GM12878 (cell line): ENCODE data around the gene ANK2. TPM values are rescaled to one million over a fixed set of nuclear protein-coding genes. Genes with fewer than 3 reads are reported as not detected.

Source experiments
- ATAC-seq: fragments of 200-7000 bp; cut with Tn5 transposase; 3 replicates; pipeline ENCODE4 v1.9.1; 2020; ENCODE audit warnings: mild to moderate bottlenecking, moderate library complexity
- Bru-seq: library from RNA; stranded (reverse); fragments of 400-500 nt; gene quantifications from one replicate; lab custom pipeline; 2021; lab: Mats Ljungman, UMichigan
- BruChase-seq, 2 experiments: library from RNA; stranded (reverse); fragments of 400-500 nt; gene quantifications; one replicate each; lab custom pipeline; 2021; lab: Mats Ljungman, UMichigan
- BruUV-seq: library from RNA; stranded (reverse); fragments of 400-500 nt; replicated peaks from 2 replicates; lab custom pipeline; 2021; lab: Mats Ljungman, UMichigan
- CTCF ChIA-PET: fragments of 300-600 bp; sonication (Branson Sonifier 250); formaldehyde crosslinking; extraction: SDS; loops from one replicate; lab custom pipeline; 2021; ENCODE audit warnings: inconsistent platforms; lab: Yijun Ruan, JAX
- POLR2A ChIA-PET: fragments of 350-600 bp; formaldehyde crosslinking; extraction: SDS; loops from one replicate; lab custom pipeline; 2021; ENCODE audit warnings: inconsistent platforms; lab: Charles Lee
- RAD21 ChIA-PET: fragments of 300-600 bp; sonication (Branson Sonifier 250); formaldehyde crosslinking; loops from one replicate; lab custom pipeline; 2023; ENCODE audit warnings: antibody characterized with exemption; ENCODE audit not compliant: unreplicated experiment; lab: Charles Lee
- SMC1A ChIA-PET: fragments of 300-600 bp; sonication (Branson Sonifier 250); formaldehyde crosslinking; loops from one replicate; lab custom pipeline; 2023; ENCODE audit not compliant: unreplicated experiment, uncharacterized antibody; lab: Charles Lee
- DNase-seq: peaks from one replicate; pipeline ENCODE4 v3.0.0-alpha.2; 2011; ENCODE audit warnings: low read depth, low spot score
- FAIRE-seq: peaks from 3 replicates; lab custom pipeline; 2011; peaks lifted over from hg19 to GRCh38; lab: Jason Lieb, UNC
- H2AFZ ChIP-seq: 2 replicates; pipeline ENCODE4 v1.6.0; 2011; ENCODE audit warnings: low read depth, low read length, control low read depth; ENCODE audit not compliant: control insufficient read depth
- H3K27ac ChIP-seq: 2 replicates; pipeline ENCODE4 v1.5.1; 2011; ENCODE audit warnings: control low read depth; ENCODE audit not compliant: control insufficient read depth, insufficient read depth
- H3K27me3 ChIP-seq, 2 experiments: replicated peaks in 1 of 2; 2 replicates each; pipeline versions ENCODE4 v1.6.0 to v1.6.1; 2011; ENCODE audit warnings: low read length in 1 of 2; ENCODE audit not compliant: control insufficient read depth in 2 of 2, insufficient read depth in 2 of 2
- H3K36me3 ChIP-seq, 2 experiments: 2 replicates each; pipeline ENCODE4 v1.5.1; 2011; ENCODE audit warnings: low read length in 1 of 2; ENCODE audit not compliant: control insufficient read depth in 2 of 2, insufficient read depth in 2 of 2
- H3K4me1 ChIP-seq: 2 replicates; pipeline ENCODE4 v1.6.1; 2011; ENCODE audit warnings: mild to moderate bottlenecking, low read length, moderate library complexity, mixed read lengths; ENCODE audit not compliant: control insufficient read depth, insufficient read depth
- H3K4me2 ChIP-seq: 2 replicates; pipeline ENCODE4 v1.6.0; 2011; ENCODE audit warnings: control low read depth; ENCODE audit not compliant: control insufficient read depth, insufficient read depth
- H3K4me3 ChIP-seq: fragments of 200-600 bp; sonication (generic); 2 replicates; pipeline ENCODE4 v1.5.1; 2016
- H3K79me2 ChIP-seq: 2 replicates; pipeline ENCODE4 v1.6.0; 2011; ENCODE audit warnings: low read length; ENCODE audit not compliant: control insufficient read depth, insufficient read depth
- H3K9ac ChIP-seq: 2 replicates; pipeline ENCODE4 v1.8.0; 2011; ENCODE audit warnings: low read length, control low read depth, mixed read lengths; ENCODE audit not compliant: control insufficient read depth, insufficient read depth
- H3K9me3 ChIP-seq: replicated peaks from 3 replicates; pipeline ENCODE4 v1.5.1; 2011; ENCODE audit warnings: mild to moderate bottlenecking, low read length; ENCODE audit not compliant: control insufficient read depth, insufficient read depth
- H4K20me1 ChIP-seq: 2 replicates; pipeline ENCODE4 v1.6.0; 2011; ENCODE audit not compliant: control insufficient read depth, insufficient read depth
- BCL11A ChIP-seq: IDR thresholded peaks from 2 replicates; pipeline ENCODE4 v1.6.1; 2011; ENCODE audit warnings: low read depth, low read length
- CBFB ChIP-seq: IDR thresholded peaks from 2 replicates; pipeline ENCODE4 v1.6.1; 2016; ENCODE audit warnings: antibody characterized with exemption, low read depth
- CTCF ChIP-seq, 3 experiments: IDR thresholded peaks in 2 of 3; conservative IDR thresholded peaks in 1 of 3; 2 replicates each; pipeline ENCODE4 v1.5.1; 2011; ENCODE audit warnings: low read depth in 3 of 3, low read length in 3 of 3, mild to moderate bottlenecking in 3 of 3, control low read depth in 2 of 3, moderate library complexity in 2 of 3, inconsistent platforms in 1 of 3, mixed read lengths in 1 of 3; ENCODE audit not compliant: control insufficient read depth in 2 of 3, insufficient read depth in 1 of 3; ENCODE audit errors: extremely low read depth in 1 of 3
- HDGF ChIP-seq: fragments of 450-650 bp; IDR thresholded peaks from 2 replicates; pipeline ENCODE4 v1.6.1; 2016; ENCODE audit warnings: antibody characterized with exemption
- POLR2A ChIP-seq: IDR thresholded peaks from 2 replicates; pipeline ENCODE4 v1.6.1; 2011; ENCODE audit warnings: low read depth, mild to moderate bottlenecking, low read length
- RB1 ChIP-seq: fragments of 450-650 bp; formaldehyde crosslinking; IDR thresholded peaks from 2 replicates; pipeline ENCODE4 v1.6.1; 2017; ENCODE audit warnings: mild to moderate bottlenecking, borderline replicate concordance
- TCF3 ChIP-seq: IDR thresholded peaks from 2 replicates; pipeline ENCODE4 v1.6.1; 2012; ENCODE audit warnings: low read depth, mild to moderate bottlenecking, low read length, borderline replicate concordance; ENCODE audit not compliant: insufficient read depth
- ZBTB33 ChIP-seq: fragments of 450-650 bp; IDR thresholded peaks from 2 replicates; pipeline ENCODE4 v1.6.1; 2017; ENCODE audit warnings: mild to moderate bottlenecking
- ZNF207 ChIP-seq: fragments of 450-650 bp; IDR thresholded peaks from 2 replicates; pipeline ENCODE4 v1.6.1; 2014; ENCODE audit warnings: antibody characterized with exemption, mild to moderate bottlenecking, borderline replicate concordance
- WGBS: methylation state at CpG from one replicate; pipeline ENCODE4 v1.1.6; 2016; ENCODE audit warnings: low lambda C conversion rate; ENCODE audit not compliant: insufficient replicate concordance, insufficient coverage; ENCODE audit errors: missing lambda C conversion rate; 5-methylcytosine and 5-hydroxymethylcytosine counted together
- in situ Hi-C: fragments of 300-500 bp; cut with MboI; formaldehyde crosslinking; loops from 9 replicates; pipeline ENCODE4 v1.14.3; 2018; ENCODE audit warnings: mixed read lengths
- intact Hi-C: fragments of 100-400 bp; cut with micrococcal nuclease; formaldehyde crosslinking; loops from one replicate; pipeline ENCODE4 v1.14.2; 2022; ENCODE audit not compliant: unreplicated experiment
- long read RNA-seq, 2 experiments: library from polyadenylated mRNA; unstranded; transcript quantifications; one replicate each; pipeline ENCODE4 v2.0.0, GENCODE V29; 2019 to 2020
- polyA minus RNA-seq, 3 experiments: library from RNA; depleted of rRNA, polyadenylated mRNA; stranded (reverse); fragments of >200 nt; gene quantifications; 2 replicates each; pipeline ENCODE4 v1.2.3, GENCODE V29; 2011
- polyA plus RNA-seq, 11 experiments: library from polyadenylated mRNA; depleted of rRNA in 4 of 11; unstranded in 6 of 11; stranded (reverse) in 5 of 11; fragments of >200 nt; fragmentation: Nextera tagmentation in 4 of 11; fragmentation: Illumina TruSeq in 1 of 11; extraction: Ambion mirVana in 4 of 11; extraction: Trizol in 1 of 11; gene quantifications; 1 replicate in 1 of 11; 2 replicates in 10 of 11; pipeline versions ENCODE4 v1.2.1 to v1.2.3, GENCODE V29; 2011 to 2016; ENCODE audit warnings: inconsistent platforms in 2 of 11, missing spikeins in 2 of 11, low read depth in 1 of 11
- total RNA-seq, 4 experiments: library from RNA; depleted of rRNA in 3 of 4; stranded (reverse); fragments of >200 nt in 3 of 4; fragmentation: Illumina TruSeq in 1 of 4; extraction: Trizol in 1 of 4; gene quantifications; 2 replicates each; pipeline versions ENCODE4 v1.2.1 to v1.2.3, GENCODE V29; 2013 to 2021
- TF ChIP-seq, protein P1 (sequence below): fragments of 450-650 bp; IDR thresholded peaks from 2 replicates; pipeline ENCODE4 v1.6.1; 2017; ENCODE audit warnings: mild to moderate bottlenecking, moderate library complexity

The ANK2 gene
- total RNA-seq (2013; cell fraction: nucleolus; rRNA removed), result 201 and 228 TPM in 2 replicates
- total RNA-seq (2014; rRNA removed) (9.0 and 9.4 TPM in 2 replicates), total RNA-seq (2014; rRNA removed; fragmentation: Illumina TruSeq; extraction: Trizol) (9.4 and 10.6 TPM in 2 replicates), total RNA-seq (2021) (10.2 and 13.0 TPM in 2 replicates), polyA plus RNA-seq (2011; rRNA removed) (4.7 and 5.7 TPM in 2 replicates), polyA plus RNA-seq (2014; fragmentation: Illumina TruSeq; extraction: Trizol) (6.1 and 9.6 TPM in 2 replicates), polyA plus RNA-seq (2014; fragmentation: Nextera tagmentation; extraction: Ambion mirVana) (1 to 10 TPM; 1.6 to 2.3 TPM), polyA plus RNA-seq (2014; rRNA removed) (3.5 and 3.8 TPM in 2 replicates), polyA plus RNA-seq (2016; fragmentation: Nextera tagmentation; extraction: Ambion mirVana) (1 to 10 TPM; 2.3 to 3.1 TPM), polyA minus RNA-seq (2011; rRNA and poly(A)+ RNA removed) (53.3 and 64.6 TPM in 2 replicates), Bru-seq, nascent RNA (percentile 64 among the genes with signal in this experiment), BruChase-seq, experiment 1, labeled RNA remaining after a 6-hour chase (percentile 58 among the genes with signal in this experiment), BruChase-seq, experiment 2, labeled RNA remaining after a 2-hour chase (percentile 70 among the genes with signal in this experiment)
- 1.5 TPM for polyA plus RNA-seq (2011; ENCODE audit: low read depth)
- polyA plus RNA-seq (2011; cell fraction: cytosol; rRNA removed), result 2.8 and 5.1 TPM in 2 replicates
- 21.4 and 23.4 TPM in 2 replicates for polyA plus RNA-seq (2011; cell fraction: nucleus; rRNA removed)
- 1.8 and 2.0 TPM in 2 replicates for polyA plus RNA-seq (2012)
- 4.9 and 6.0 TPM in 2 replicates for polyA minus RNA-seq (2011; cell fraction: cytosol; rRNA and poly(A)+ RNA removed)
- polyA minus RNA-seq (2011; cell fraction: nucleus; rRNA and poly(A)+ RNA removed), result 82.6 and 106 TPM in 2 replicates
- long read RNA-seq, experiment 1, partial matches to known transcripts, result 0 of 1 reads
- long read RNA-seq, experiment 1, other reads (novel, unspliced or antisense), result 1 of 1 reads
- long read RNA-seq, experiment 2, partial matches to known transcripts, result 2 of 11 reads
- long read RNA-seq, experiment 2, other reads (novel, unspliced or antisense), result 9 of 11 reads

GRCh38 chr4:113049421-113050370, at the start of gene ANK2:
ANK2 (plus strand) TSS chr4:113049653; CDS start chr4:113049729, 76 bp downstream.
- Histone ChIP-seq H4K20me1 (no peaks in the 10 kb centered on the region), H3K36me3 (no peaks in the 10 kb centered on the region), H3K4me1 (no peaks in the 10 kb centered on the region), H3K27me3 (no peaks in the 10 kb centered on the region), H3K4me3 (no peak within 1 kb of the TSS), H3K9ac (no peak within 1 kb of the TSS), H3K9me3 (no peaks in the 10 kb centered on the region), H3K4me2 (no peak within 1 kb of the TSS), H3K79me2 (no peaks in the 10 kb centered on the region), H3K27ac (no peak within 1 kb of the TSS), H2AFZ (no peak within 1 kb of the TSS)
- ATAC-seq, result no peak
- RAD21 ChIA-PET, result no interaction called here
- in situ Hi-C loops (no loop called here), intact Hi-C loops (no loop called here)
- DNase-seq, result no peak
- BruUV-seq, result no TSS peak
- no peak for FAIRE-seq
- CTCF ChIA-PET, result interaction anchor here (1.5 kb wide), 1 partner anchor 11 kb away, joined by 3 read pairs; no protein-coding TSS in a partner anchor
- POLR2A ChIA-PET, result interaction anchor here (0.6 kb wide), 1 partner anchor 712 kb away, joined by 3 read pairs; no protein-coding TSS in a partner anchor
- 69% methylated on average over 20 of the region's 20 CpGs for WGBS
- SMC1A ChIA-PET, result no interaction called here
- no peak for TF ChIP-seq POLR2A
- TF ChIP-seq RB1, result no peak
- no peak for TF ChIP-seq CBFB
- TF ChIP-seq BCL11A, result no peak
- no peak for TF ChIP-seq ZNF207
- TF ChIP-seq ZBTB33, result no peak
- no peak for TF ChIP-seq TCF3
- no peak for TF ChIP-seq CTCF (IDR thresholded peaks at IDR 0.05 in 2 of 3, conservative IDR thresholded peaks at IDR 0.05 in 1 of 3; ENCODE audit: control insufficient read depth in 2 of 3, extremely low read depth in 1 of 3, insufficient read depth in 1 of 3, low read depth in 3 of 3, low read length in 3 of 3)
- no peak for TF ChIP-seq HDGF
- TF ChIP-seq, protein P1, sequence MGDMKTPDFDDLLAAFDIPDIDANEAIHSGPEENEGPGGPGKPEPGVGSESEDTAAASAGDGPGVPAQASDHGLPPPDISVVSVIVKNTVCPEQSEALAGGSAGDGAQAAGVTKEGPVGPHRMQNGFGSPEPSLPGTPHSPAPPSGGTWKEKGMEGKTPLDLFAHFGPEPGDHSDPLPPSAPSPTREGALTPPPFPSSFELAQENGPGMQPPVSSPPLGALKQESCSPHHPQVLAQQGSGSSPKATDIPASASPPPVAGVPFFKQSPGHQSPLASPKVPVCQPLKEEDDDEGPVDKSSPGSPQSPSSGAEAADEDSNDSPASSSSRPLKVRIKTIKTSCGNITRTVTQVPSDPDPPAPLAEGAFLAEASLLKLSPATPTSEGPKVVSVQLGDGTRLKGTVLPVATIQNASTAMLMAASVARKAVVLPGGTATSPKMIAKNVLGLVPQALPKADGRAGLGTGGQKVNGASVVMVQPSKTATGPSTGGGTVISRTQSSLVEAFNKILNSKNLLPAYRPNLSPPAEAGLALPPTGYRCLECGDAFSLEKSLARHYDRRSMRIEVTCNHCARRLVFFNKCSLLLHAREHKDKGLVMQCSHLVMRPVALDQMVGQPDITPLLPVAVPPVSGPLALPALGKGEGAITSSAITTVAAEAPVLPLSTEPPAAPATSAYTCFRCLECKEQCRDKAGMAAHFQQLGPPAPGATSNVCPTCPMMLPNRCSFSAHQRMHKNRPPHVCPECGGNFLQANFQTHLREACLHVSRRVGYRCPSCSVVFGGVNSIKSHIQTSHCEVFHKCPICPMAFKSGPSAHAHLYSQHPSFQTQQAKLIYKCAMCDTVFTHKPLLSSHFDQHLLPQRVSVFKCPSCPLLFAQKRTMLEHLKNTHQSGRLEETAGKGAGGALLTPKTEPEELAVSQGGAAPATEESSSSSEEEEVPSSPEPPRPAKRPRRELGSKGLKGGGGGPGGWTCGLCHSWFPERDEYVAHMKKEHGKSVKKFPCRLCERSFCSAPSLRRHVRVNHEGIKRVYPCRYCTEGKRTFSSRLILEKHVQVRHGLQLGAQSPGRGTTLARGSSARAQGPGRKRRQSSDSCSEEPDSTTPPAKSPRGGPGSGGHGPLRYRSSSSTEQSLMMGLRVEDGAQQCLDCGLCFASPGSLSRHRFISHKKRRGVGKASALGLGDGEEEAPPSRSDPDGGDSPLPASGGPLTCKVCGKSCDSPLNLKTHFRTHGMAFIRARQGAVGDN, result no peak
